Activated B cell treated with CpG ODN at 0.5 μM for 24 hours (primary cell): ENCODE measurements around the gene PRMT9. TPM values are rescaled to one million over a fixed set of nuclear protein-coding genes. Genes with fewer than 3 reads are reported as not detected.

ENCODE experiments used
- ATAC-seq: fragments of 200-7000 bp; cut with Tn5 transposase; one replicate; pipeline ENCODE4 v1.10.0; 2021; ENCODE audit warnings: low read depth, mild to moderate bottlenecking, moderate library complexity
- CTCF ChIA-PET: fragments of 350-600 bp; sonication (Branson Sonifier 250); formaldehyde crosslinking; loops from one replicate; lab custom pipeline; 2021; ENCODE audit warnings: antibody characterized with exemption; lab: Charles Lee
- POLR2A ChIA-PET: fragments of 350-600 bp; sonication (Branson Sonifier 250); formaldehyde crosslinking; loops from one replicate; lab custom pipeline; 2021; ENCODE audit warnings: antibody characterized with exemption; lab: Charles Lee
- DNase-seq: peaks from one replicate; pipeline ENCODE4 v3.0.0; 2022
- H3K27ac Mint-ChIP-seq: one replicate; pipeline ENCODE4 v1.8.0; 2020; ENCODE audit warnings: mixed read lengths
- H3K27me3 Mint-ChIP-seq: one replicate; pipeline ENCODE4 v1.8.0; 2021; ENCODE audit warnings: mixed read lengths
- H3K36me3 Mint-ChIP-seq: one replicate; pipeline ENCODE4 v1.8.0; 2021; ENCODE audit warnings: low read depth, mixed read lengths
- H3K4me1 Mint-ChIP-seq: one replicate; pipeline ENCODE4 v1.8.0; 2021; ENCODE audit warnings: mixed read lengths
- H3K4me3 Mint-ChIP-seq: one replicate; pipeline ENCODE4 v1.8.0; 2020; ENCODE audit warnings: mild to moderate bottlenecking, mixed read lengths
- H3K9me3 Mint-ChIP-seq: one replicate; pipeline ENCODE4 v1.8.0; 2020; ENCODE audit warnings: mixed read lengths
- intact Hi-C: fragments of 100-400 bp; cut with micrococcal nuclease; formaldehyde crosslinking; loops from one replicate; pipeline ENCODE4 v1.15.1; 2024
- total RNA-seq: library from RNA; stranded (reverse); gene quantifications from 2 replicates; pipeline ENCODE4 v1.2.3, GENCODE V29; 2022
- TF ChIP-seq, protein P1 (sequence below): fragments of 200-600 bp; IDR thresholded peaks from one replicate; pipeline ENCODE4 v1.8.0; 2022; ENCODE audit warnings: antibody characterized with exemption, mild to moderate bottlenecking

Gene PRMT9
- total RNA-seq, 1 donor from 2014 or later: 7.4 TPM

DNA sequence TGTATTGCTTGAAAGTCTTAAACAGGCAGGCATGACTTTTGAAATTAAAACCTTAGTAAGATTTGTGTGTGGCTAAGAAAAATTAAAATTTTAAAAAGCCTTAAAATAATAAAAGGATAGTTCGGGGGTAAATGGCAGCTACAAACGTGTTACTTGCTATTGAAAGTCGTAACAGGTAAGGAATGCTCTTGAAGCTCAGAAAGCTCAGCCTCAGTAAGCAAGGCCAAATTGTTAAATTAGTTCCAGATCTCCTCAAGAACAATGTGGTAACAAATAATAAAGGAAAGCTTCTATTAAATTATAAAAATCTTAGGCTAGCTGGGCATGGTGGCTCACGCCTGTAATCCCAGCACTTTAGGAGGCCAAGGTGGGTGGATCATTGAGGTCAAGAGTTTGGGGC, 25.5 kb downstream of the PRMT9 start:
- CTCF ChIA-PET: no interaction called here
- Mint-ChIP-seq H3K4me1 (no peaks in the 10 kb centered on the region), H3K27me3 (no peaks in the 10 kb centered on the region), H3K27ac (no peak overlapping the region), H3K9me3 (no peaks in the 10 kb centered on the region), H3K4me3 (no peak overlapping the region), H3K36me3 (peaks cover 73% of the 10 kb centered on the region)
- DNase-seq (no peak), ATAC-seq (no peak)
- intact Hi-C loops: no loop called here
- TF ChIP-seq, protein P1, sequence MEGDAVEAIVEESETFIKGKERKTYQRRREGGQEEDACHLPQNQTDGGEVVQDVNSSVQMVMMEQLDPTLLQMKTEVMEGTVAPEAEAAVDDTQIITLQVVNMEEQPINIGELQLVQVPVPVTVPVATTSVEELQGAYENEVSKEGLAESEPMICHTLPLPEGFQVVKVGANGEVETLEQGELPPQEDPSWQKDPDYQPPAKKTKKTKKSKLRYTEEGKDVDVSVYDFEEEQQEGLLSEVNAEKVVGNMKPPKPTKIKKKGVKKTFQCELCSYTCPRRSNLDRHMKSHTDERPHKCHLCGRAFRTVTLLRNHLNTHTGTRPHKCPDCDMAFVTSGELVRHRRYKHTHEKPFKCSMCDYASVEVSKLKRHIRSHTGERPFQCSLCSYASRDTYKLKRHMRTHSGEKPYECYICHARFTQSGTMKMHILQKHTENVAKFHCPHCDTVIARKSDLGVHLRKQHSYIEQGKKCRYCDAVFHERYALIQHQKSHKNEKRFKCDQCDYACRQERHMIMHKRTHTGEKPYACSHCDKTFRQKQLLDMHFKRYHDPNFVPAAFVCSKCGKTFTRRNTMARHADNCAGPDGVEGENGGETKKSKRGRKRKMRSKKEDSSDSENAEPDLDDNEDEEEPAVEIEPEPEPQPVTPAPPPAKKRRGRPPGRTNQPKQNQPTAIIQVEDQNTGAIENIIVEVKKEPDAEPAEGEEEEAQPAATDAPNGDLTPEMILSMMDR: no peak
- POLR2A ChIA-PET: no interaction called here

DNA sequence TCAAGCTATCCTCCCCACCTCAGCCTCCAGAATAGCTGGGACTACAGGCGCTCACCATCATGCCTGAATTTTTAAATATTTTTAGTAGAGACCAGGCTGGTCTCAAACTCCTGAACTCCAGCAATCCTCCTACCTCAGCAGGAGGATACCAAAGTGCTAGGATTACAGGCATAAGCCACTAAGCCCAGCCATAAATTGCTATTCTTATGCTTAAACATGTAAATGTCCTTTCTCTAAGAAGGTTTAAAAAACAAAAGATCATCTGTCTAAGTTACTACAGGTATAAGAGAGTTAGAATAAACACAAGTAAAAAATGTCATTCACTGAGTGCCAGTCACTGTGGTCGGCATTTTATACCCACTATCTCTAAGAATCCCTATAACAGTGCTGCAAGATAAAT, 28.3 kb downstream of the PRMT9 start:
- H3K9me3 Mint-ChIP-seq: no peaks in the 10 kb centered on the region
- POLR2A ChIA-PET: no interaction called here
- H3K27me3 Mint-ChIP-seq: no peaks in the 10 kb centered on the region
- peaks cover 2% of the 10 kb centered on the region for H3K4me1 Mint-ChIP-seq
- H3K27ac Mint-ChIP-seq: no peak overlapping the region
- DNase-seq (no peak), ATAC-seq (no peak)
- intact Hi-C loops: no loop called here
- H3K36me3 Mint-ChIP-seq: peaks cover 69% of the 10 kb centered on the region
- TF ChIP-seq, protein P1: no peak
- CTCF ChIA-PET: no interaction called here
- H3K4me3 Mint-ChIP-seq: no peak overlapping the region

DNA sequence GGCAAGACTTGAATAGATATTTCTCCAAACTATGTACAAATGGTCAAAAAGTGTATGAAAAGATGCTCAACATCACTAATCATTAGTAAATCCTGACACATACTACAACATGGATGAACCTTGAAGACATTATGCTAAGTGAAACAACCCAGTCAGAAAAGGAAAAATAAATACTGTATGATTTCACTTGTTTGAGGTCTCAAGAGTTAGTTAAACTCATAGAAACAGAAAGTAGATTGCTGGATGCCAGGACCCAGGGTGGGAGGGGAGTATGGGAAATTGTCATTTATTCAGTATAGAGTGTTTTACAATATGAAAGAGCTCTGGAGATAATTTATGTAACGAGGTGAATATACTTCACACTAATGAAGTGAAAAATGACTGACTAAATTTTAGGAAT, 32.4 kb downstream of the PRMT9 start:
- H3K4me1 Mint-ChIP-seq: peaks cover 8% of the 10 kb centered on the region

GRCh38 chr4:147648656-147649055, 35.3 kb downstream of the PRMT9 start:
- H3K36me3 Mint-ChIP-seq: peaks cover 51% of the 10 kb centered on the region
- DNase-seq: no peak
- intact Hi-C loops: no loop called here
- H3K4me3 Mint-ChIP-seq: no peak overlapping the region
- H3K27me3 Mint-ChIP-seq: no peaks in the 10 kb centered on the region
- TF ChIP-seq, protein P1: no peak
- ATAC-seq: no peak
- H3K9me3 Mint-ChIP-seq: no peaks in the 10 kb centered on the region
- peaks cover 15% of the 10 kb centered on the region for H3K4me1 Mint-ChIP-seq
- POLR2A ChIA-PET: no interaction called here
- CTCF ChIA-PET: no interaction called here
- no peak overlapping the region for H3K27ac Mint-ChIP-seq

More for the DNA sequence above, 32.4 kb downstream of the PRMT9 start:
- Mint-ChIP-seq H3K4me3 (no peak overlapping the region), H3K27ac (no peak overlapping the region), H3K9me3 (no peaks in the 10 kb centered on the region), H3K27me3 (no peaks in the 10 kb centered on the region), H3K36me3 (peaks cover 66% of the 10 kb centered on the region)
- ChIA-PET POLR2A (no interaction called here), CTCF (no interaction called here)
- TF ChIP-seq, protein P1: no peak
- DNase-seq (no peak), ATAC-seq (no peak)
- intact Hi-C loops: no loop called here

- H3K27ac Mint-ChIP-seq: no peak overlapping the region
- no peaks in the 10 kb centered on the region for H3K9me3 Mint-ChIP-seq
- H3K4me3 Mint-ChIP-seq: no peak overlapping the region
- CTCF ChIA-PET: no interaction called here
- intact Hi-C loops: no loop called here
- POLR2A ChIA-PET: no interaction called here
- H3K27me3 Mint-ChIP-seq: no peaks in the 10 kb centered on the region
- peaks cover 16% of the 10 kb centered on the region for H3K4me1 Mint-ChIP-seq
- TF ChIP-seq, protein P1: no peak
- DNase-seq (no peak), ATAC-seq (no peak)
- peaks cover 62% of the 10 kb centered on the region for H3K36me3 Mint-ChIP-seq
These were observed 38.9 kb downstream of the PRMT9 start for GRCh38 chr4:147645099-147645498.
